Tibial nerve (tissue), 4 donors: ENCODE data around the gene ING5.

Source experiments
- CTCF ChIP-seq, 5 experiments: fragments of 200-600 bp in 3 of 5; fragments of 450-650 bp in 2 of 5; sonication (generic) in 3 of 5; IDR thresholded peaks; one replicate each; pipeline ENCODE4 v1.5.1; 2016 to 2019; ENCODE audit warnings: antibody characterized with exemption in 5 of 5, mild to moderate bottlenecking in 3 of 5, moderate library complexity in 2 of 5
- EP300 ChIP-seq, 2 donors: sonication (generic); formaldehyde crosslinking; IDR thresholded peaks; one replicate each; pipeline ENCODE4 v1.6.1; 2017; ENCODE audit warnings: antibody characterized with exemption in 2 of 2, mild to moderate bottlenecking in 1 of 2
- POLR2A ChIP-seq, 2 donors: fragments of 450-650 bp; IDR thresholded peaks; one replicate each; pipeline ENCODE4 v1.6.1; 2017; ENCODE audit warnings: antibody characterized with exemption in 2 of 2, mild to moderate bottlenecking in 2 of 2, moderate library complexity in 2 of 2

DNA sequence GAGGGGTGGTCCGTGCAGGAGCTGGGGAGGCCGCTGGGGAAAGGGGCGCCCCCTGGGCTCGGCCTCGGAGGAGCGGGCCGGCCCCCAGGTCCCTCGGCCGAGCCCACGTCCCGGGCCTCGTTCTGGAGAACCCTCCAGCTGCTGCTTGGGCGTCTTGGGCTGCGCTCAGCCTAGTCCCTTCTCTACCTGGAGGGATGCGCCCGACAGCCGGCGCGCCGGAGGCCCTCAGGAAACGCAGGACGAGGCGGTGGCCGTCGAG is 32.3 kb downstream of the ING5 start:
- TF ChIP-seq CTCF (IDR thresholded peaks at IDR 0.05) (no peak), POLR2A (IDR thresholded peaks at IDR 0.05) (no peak), EP300 (IDR thresholded peaks at IDR 0.05) (no peak)
